Measurements from ENCODE around the gene RHBDD3. TPM values are rescaled to one million over a fixed set of nuclear protein-coding genes. Genes with fewer than 3 reads are reported as not detected.

Gene RHBDD3
- total RNA-seq, 1 donor from 2014 or later: 17.9 TPM

DNA sequence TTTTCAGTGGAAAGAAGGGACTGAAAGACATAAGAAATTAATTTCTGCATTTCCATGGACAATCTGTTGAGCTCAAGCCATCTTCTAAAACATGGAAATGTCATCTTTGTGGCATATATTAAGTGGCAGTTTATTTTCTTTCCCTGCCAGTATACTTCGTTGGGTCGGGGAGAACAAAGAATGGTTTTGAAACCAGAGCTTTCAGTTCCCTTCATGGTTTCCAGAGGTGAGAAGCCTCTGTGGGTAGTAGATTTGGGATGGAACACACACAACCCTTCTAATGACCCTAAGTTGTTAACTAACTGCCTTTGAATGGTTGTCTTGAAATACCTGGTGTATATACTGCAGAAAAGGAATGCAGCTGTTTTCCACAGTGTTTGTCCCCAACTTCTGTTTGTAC is 21.1 kb upstream of the RHBDD3 start:
- POLR2A ChIA-PET: interaction anchor here (0.6 kb wide), 1 partner anchor 241 kb away, joined by 3 read pairs; no protein-coding TSS in a partner anchor
- Mint-ChIP-seq H3K36me3 (ENCODE audit: low read depth) (peaks cover 94% of the 10 kb centered on the region), H3K4me3 (no peak overlapping the region), H3K4me1 (no peaks in the 10 kb centered on the region), H3K27ac (peak overlapping the region; percentile 30), H3K9me3 (no peaks in the 10 kb centered on the region), H3K27me3 (no peaks in the 10 kb centered on the region)
- CTCF ChIA-PET: no interaction called here
- intact Hi-C loops (cut with micrococcal nuclease): loop anchor here (2.0 kb wide), 1 partner anchor 18 kb away; no protein-coding TSS in a partner anchor
- TF ChIP-seq, protein P1, sequence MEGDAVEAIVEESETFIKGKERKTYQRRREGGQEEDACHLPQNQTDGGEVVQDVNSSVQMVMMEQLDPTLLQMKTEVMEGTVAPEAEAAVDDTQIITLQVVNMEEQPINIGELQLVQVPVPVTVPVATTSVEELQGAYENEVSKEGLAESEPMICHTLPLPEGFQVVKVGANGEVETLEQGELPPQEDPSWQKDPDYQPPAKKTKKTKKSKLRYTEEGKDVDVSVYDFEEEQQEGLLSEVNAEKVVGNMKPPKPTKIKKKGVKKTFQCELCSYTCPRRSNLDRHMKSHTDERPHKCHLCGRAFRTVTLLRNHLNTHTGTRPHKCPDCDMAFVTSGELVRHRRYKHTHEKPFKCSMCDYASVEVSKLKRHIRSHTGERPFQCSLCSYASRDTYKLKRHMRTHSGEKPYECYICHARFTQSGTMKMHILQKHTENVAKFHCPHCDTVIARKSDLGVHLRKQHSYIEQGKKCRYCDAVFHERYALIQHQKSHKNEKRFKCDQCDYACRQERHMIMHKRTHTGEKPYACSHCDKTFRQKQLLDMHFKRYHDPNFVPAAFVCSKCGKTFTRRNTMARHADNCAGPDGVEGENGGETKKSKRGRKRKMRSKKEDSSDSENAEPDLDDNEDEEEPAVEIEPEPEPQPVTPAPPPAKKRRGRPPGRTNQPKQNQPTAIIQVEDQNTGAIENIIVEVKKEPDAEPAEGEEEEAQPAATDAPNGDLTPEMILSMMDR (IDR thresholded peaks at IDR 0.05): no peak
- ATAC-seq (ENCODE audit: low read depth) (no peak), DNase-seq (no peak)

DNA sequence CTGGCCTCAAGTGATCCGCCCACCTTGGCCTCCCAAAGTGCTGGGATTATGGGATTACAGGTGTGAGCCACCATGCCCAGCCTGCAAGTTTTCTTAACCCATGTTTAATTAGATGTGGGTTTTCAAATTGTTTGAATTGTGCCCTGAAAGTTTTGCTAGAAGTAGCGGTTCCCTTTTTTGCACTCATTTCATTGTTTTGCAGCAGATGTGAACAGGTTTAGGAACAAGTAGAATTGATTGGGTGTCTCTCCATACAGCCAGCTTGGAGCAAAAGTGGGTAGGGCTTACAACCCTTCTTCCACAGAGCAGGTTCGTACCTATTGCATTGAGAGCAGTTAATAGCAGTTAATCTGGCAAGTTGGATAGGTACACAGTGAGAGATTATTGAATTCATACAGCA is 16.4 kb upstream of the RHBDD3 start:
- POLR2A ChIA-PET: interaction anchor here (0.7 kb wide), 2 partner anchors 43 to 1042 kb away, joined by 3 to 7 read pairs; no protein-coding TSS in a partner anchor
- ATAC-seq (ENCODE audit: low read depth) (no peak), DNase-seq (no peak)
- H3K4me3 Mint-ChIP-seq: no peak overlapping the region
- no peaks in the 10 kb centered on the region for H3K9me3 Mint-ChIP-seq
- H3K27ac Mint-ChIP-seq: no peak overlapping the region
- CTCF ChIA-PET: interaction anchor here (1.2 kb wide), 1 partner anchor 39 kb away, joined by 3 read pairs; no protein-coding TSS in a partner anchor
- H3K4me1 Mint-ChIP-seq: no peaks in the 10 kb centered on the region
- H3K27me3 Mint-ChIP-seq: no peaks in the 10 kb centered on the region
- intact Hi-C loops (cut with micrococcal nuclease): no loop called here
- peaks cover 96% of the 10 kb centered on the region for H3K36me3 Mint-ChIP-seq (ENCODE audit: low read depth)
- TF ChIP-seq, protein P1 (IDR thresholded peaks at IDR 0.05): no peak

DNA sequence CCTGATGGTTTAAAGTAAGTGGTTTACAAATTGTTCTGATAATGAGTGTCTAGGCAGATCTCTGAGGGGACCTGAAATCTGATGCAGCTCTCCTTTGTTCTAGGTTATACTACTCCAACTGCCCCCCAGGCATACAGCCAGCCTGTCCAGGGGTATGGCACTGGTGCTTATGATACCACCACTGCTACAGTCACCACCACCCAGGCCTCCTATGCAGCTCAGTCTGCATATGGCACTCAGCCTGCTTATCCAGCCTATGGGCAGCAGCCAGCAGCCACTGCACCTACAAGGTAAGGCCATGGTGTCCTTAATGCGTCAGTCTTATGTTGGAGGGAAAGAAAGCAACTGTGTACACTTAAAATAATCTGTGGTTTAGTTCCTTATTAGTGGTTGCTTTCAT is 10.1 kb upstream of the RHBDD3 start:
- DNase-seq: no peak
- Mint-ChIP-seq H3K4me1 (peaks cover 34% of the 10 kb centered on the region), H3K36me3 (ENCODE audit: low read depth) (peaks cover 94% of the 10 kb centered on the region), H3K27ac (no peak overlapping the region), H3K9me3 (no peaks in the 10 kb centered on the region), H3K4me3 (no peak overlapping the region), H3K27me3 (no peaks in the 10 kb centered on the region)
- POLR2A ChIA-PET: interaction anchor here (0.5 to 0.7 kb wide), 2 partner anchors 57 to 218 kb away, joined by 3 read pairs; no protein-coding TSS in a partner anchor
- no peak for ATAC-seq (ENCODE audit: low read depth)
- intact Hi-C loops (cut with micrococcal nuclease): no loop called here
- CTCF ChIA-PET: no interaction called here
- TF ChIP-seq, protein P1 (IDR thresholded peaks at IDR 0.05): no peak

DNA sequence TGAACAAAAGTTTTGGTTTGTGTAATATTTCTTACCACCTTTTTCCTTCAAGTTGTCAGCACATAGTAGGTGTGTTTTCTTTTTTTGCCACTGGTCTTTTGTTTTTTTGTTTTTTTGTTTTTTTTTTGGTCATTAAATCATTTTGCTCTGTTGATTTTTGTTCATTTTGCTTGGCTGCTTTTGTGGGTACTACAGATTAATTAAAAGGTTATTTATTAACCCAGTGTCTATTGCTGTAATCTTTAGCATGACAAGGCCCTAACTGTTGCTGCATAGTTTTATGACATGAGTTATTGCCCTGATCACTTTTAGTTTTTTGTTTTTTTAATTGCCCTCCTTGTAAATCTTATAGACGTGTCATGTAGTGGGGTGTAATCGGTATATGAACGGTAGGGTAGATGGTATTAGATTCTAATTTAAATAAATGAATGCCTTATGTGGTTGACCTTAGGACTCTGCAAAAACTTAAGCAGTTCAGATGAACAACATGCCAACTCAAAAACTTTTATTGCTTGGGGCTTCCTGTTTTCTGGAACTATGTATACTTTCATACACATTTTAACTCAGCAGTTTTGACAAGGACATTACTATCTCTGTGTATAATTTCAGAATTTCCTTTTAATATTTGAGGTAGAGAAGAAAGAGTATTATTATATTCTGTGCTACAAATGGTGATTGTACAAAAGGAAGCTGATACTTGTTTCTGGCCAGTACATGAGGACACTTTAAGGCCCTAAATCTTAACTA is 8.2 kb upstream of the RHBDD3 start:
- ChIA-PET CTCF (no interaction called here), POLR2A (no interaction called here)
- Mint-ChIP-seq H3K4me3 (no peak overlapping the region), H3K4me1 (peaks cover 54% of the 10 kb centered on the region), H3K9me3 (no peaks in the 10 kb centered on the region), H3K27ac (no peak overlapping the region), H3K27me3 (no peaks in the 10 kb centered on the region), H3K36me3 (ENCODE audit: low read depth) (peaks cover 93% of the 10 kb centered on the region)
- no peak for ATAC-seq (ENCODE audit: low read depth)
- TF ChIP-seq, protein P1 (IDR thresholded peaks at IDR 0.05): no peak
- intact Hi-C loops (cut with micrococcal nuclease): no loop called here
- DNase-seq: no peak

DNA sequence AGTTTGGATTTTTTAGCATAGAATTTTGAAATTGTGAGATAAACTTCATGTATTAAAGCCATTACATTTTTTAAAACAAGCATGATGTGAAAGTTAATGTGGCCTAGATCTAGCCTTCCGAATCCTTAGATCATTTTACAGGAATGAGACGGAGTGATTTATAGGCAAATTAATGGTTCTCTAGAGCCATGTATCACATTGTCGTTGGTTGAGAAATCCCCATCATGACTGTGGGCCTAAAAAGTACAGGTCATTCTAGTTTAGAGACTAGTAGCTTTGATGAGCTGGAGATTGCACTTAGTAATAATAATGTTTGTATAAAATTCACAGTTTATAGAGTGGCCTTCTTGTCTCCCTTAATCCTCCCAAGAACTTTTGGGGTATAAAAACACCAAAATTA is 7.4 kb upstream of the RHBDD3 start:
- ATAC-seq (ENCODE audit: low read depth) (no peak), DNase-seq (no peak)
- TF ChIP-seq, protein P1 (IDR thresholded peaks at IDR 0.05): no peak
- peaks cover 62% of the 10 kb centered on the region for H3K4me1 Mint-ChIP-seq
- ChIA-PET CTCF (no interaction called here), POLR2A (no interaction called here)
- no peak overlapping the region for H3K4me3 Mint-ChIP-seq
- no peaks in the 10 kb centered on the region for H3K27me3 Mint-ChIP-seq
- intact Hi-C loops (cut with micrococcal nuclease): no loop called here
- peaks cover 94% of the 10 kb centered on the region for H3K36me3 Mint-ChIP-seq (ENCODE audit: low read depth)
- no peak overlapping the region for H3K27ac Mint-ChIP-seq
- no peaks in the 10 kb centered on the region for H3K9me3 Mint-ChIP-seq

Data from activated B cell treated with CpG ODN at 0.5 μM for 24 hours (primary cell).